Erythroblast (primary cell): ENCODE data around the gene SIK3.

ENCODE experiments used
- GATA1 ChIP-seq: IDR thresholded peaks from 2 replicates; pipeline ENCODE4 v1.6.1; 2011; ENCODE audit warnings: low read depth, mild to moderate bottlenecking, control low read depth, low read length, moderate library complexity
- POLR2A ChIP-seq: IDR thresholded peaks from 2 replicates; pipeline ENCODE4 v1.6.1; 2011; ENCODE audit warnings: mild to moderate bottlenecking, low read length

DNA sequence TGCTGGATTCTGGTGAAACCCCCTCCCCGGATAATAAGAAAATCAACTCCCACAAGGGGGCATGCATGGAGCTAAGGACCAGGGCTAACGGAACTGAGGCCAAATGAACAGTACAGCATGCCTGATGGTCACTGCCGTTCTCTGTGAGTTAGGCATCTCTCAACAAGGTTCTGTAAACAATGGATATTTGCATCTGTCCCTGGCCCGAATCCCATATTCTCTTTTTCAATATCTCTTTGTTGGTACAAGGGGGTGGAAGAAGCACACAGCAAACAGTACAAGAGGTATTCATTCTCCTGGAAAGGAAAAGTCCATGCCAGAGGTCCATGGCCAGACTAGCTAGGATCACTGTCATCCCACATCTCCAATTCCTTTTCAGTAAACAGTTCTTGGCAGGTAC is 228.6 kb downstream of the SIK3 start:
- no peak for TF ChIP-seq POLR2A
- TF ChIP-seq GATA1, result no peak
